ENCODE measurements around the gene MZT1.

DNA sequence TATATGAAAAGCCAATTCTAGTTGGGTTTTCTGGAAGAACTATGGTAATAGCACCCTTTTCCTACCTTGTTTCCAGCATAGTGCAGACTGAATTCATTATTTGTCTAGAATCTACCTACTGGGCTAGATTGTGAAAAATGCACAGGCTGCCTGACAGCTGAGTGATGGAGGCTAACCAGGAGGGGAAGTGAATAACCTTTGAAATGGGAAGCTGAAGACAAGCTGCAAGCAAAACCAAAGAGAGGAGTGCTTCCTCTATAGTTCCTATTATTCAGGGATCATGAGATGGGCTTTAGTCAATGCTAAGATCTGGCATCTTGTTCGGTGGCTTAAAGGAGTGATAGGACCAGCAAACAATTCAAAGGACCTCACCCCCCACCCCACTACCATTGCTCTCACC, 26.9 kb downstream of the MZT1 start:
- TF ChIP-seq, protein P1, sequence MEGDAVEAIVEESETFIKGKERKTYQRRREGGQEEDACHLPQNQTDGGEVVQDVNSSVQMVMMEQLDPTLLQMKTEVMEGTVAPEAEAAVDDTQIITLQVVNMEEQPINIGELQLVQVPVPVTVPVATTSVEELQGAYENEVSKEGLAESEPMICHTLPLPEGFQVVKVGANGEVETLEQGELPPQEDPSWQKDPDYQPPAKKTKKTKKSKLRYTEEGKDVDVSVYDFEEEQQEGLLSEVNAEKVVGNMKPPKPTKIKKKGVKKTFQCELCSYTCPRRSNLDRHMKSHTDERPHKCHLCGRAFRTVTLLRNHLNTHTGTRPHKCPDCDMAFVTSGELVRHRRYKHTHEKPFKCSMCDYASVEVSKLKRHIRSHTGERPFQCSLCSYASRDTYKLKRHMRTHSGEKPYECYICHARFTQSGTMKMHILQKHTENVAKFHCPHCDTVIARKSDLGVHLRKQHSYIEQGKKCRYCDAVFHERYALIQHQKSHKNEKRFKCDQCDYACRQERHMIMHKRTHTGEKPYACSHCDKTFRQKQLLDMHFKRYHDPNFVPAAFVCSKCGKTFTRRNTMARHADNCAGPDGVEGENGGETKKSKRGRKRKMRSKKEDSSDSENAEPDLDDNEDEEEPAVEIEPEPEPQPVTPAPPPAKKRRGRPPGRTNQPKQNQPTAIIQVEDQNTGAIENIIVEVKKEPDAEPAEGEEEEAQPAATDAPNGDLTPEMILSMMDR (conservative IDR thresholded peaks at IDR 0.05 in 1 of 2, IDR thresholded peaks at IDR 0.05 in 1 of 2; ENCODE audit: extremely low read depth in 1 of 2, insufficient read depth in 1 of 2, low read depth in 1 of 2, low read length in 2 of 2), result no peak
- no peak for TF ChIP-seq EZH2 (IDR thresholded peaks at IDR 0.05; ENCODE audit: borderline replicate concordance, low read length)

Measured in mammary epithelial cell (primary cell).